GM12878 (cell line): ENCODE results near the gene FAM114A1. TPM values are rescaled to one million over a fixed set of nuclear protein-coding genes. Genes with fewer than 3 reads are reported as not detected.
"Not testable (repeated sequence)": the region's sequence is repeated elsewhere in the genome, so short reads cannot be mapped to it uniquely, and the experiment has no call there.

ENCODE experiments used
- ATAC-seq: fragments of 200-7000 bp; cut with Tn5 transposase; 3 replicates; pipeline ENCODE4 v1.9.1; 2020; ENCODE audit warnings: mild to moderate bottlenecking, moderate library complexity
- BruUV-seq: library from RNA; stranded (reverse); fragments of 400-500 nt; replicated peaks from 2 replicates; lab custom pipeline; 2021; lab: Mats Ljungman, UMichigan
- CTCF ChIA-PET: fragments of 300-600 bp; sonication (Branson Sonifier 250); formaldehyde crosslinking; extraction: SDS; loops from one replicate; lab custom pipeline; 2021; ENCODE audit warnings: inconsistent platforms; lab: Yijun Ruan, JAX
- POLR2A ChIA-PET: fragments of 350-600 bp; formaldehyde crosslinking; extraction: SDS; loops from one replicate; lab custom pipeline; 2021; ENCODE audit warnings: inconsistent platforms; lab: Charles Lee
- RAD21 ChIA-PET: fragments of 300-600 bp; sonication (Branson Sonifier 250); formaldehyde crosslinking; loops from one replicate; lab custom pipeline; 2023; ENCODE audit warnings: antibody characterized with exemption; ENCODE audit not compliant: unreplicated experiment; lab: Charles Lee
- SMC1A ChIA-PET: fragments of 300-600 bp; sonication (Branson Sonifier 250); formaldehyde crosslinking; loops from one replicate; lab custom pipeline; 2023; ENCODE audit not compliant: unreplicated experiment, uncharacterized antibody; lab: Charles Lee
- DNase-seq: peaks from one replicate; pipeline ENCODE4 v3.0.0-alpha.2; 2011; ENCODE audit warnings: low read depth, low spot score
- FAIRE-seq: peaks from 3 replicates; lab custom pipeline; 2011; peaks lifted over from hg19 to GRCh38; lab: Jason Lieb, UNC
- H2AFZ ChIP-seq: 2 replicates; pipeline ENCODE4 v1.6.0; 2011; ENCODE audit warnings: low read depth, low read length, control low read depth; ENCODE audit not compliant: control insufficient read depth
- H3K27ac ChIP-seq: 2 replicates; pipeline ENCODE4 v1.5.1; 2011; ENCODE audit warnings: control low read depth; ENCODE audit not compliant: control insufficient read depth, insufficient read depth
- H3K27me3 ChIP-seq, 2 experiments: replicated peaks in 1 of 2; 2 replicates each; pipeline versions ENCODE4 v1.6.0 to v1.6.1; 2011; ENCODE audit warnings: low read length in 1 of 2; ENCODE audit not compliant: control insufficient read depth in 2 of 2, insufficient read depth in 2 of 2
- H3K36me3 ChIP-seq, 2 experiments: 2 replicates each; pipeline ENCODE4 v1.5.1; 2011; ENCODE audit warnings: low read length in 1 of 2; ENCODE audit not compliant: control insufficient read depth in 2 of 2, insufficient read depth in 2 of 2
- H3K4me1 ChIP-seq: 2 replicates; pipeline ENCODE4 v1.6.1; 2011; ENCODE audit warnings: mild to moderate bottlenecking, low read length, moderate library complexity, mixed read lengths; ENCODE audit not compliant: control insufficient read depth, insufficient read depth
- H3K4me2 ChIP-seq: 2 replicates; pipeline ENCODE4 v1.6.0; 2011; ENCODE audit warnings: control low read depth; ENCODE audit not compliant: control insufficient read depth, insufficient read depth
- H3K4me3 ChIP-seq: fragments of 200-600 bp; sonication (generic); 2 replicates; pipeline ENCODE4 v1.5.1; 2016
- H3K79me2 ChIP-seq: 2 replicates; pipeline ENCODE4 v1.6.0; 2011; ENCODE audit warnings: low read length; ENCODE audit not compliant: control insufficient read depth, insufficient read depth
- H3K9ac ChIP-seq: 2 replicates; pipeline ENCODE4 v1.8.0; 2011; ENCODE audit warnings: low read length, control low read depth, mixed read lengths; ENCODE audit not compliant: control insufficient read depth, insufficient read depth
- H3K9me3 ChIP-seq: replicated peaks from 3 replicates; pipeline ENCODE4 v1.5.1; 2011; ENCODE audit warnings: mild to moderate bottlenecking, low read length; ENCODE audit not compliant: control insufficient read depth, insufficient read depth
- H4K20me1 ChIP-seq: 2 replicates; pipeline ENCODE4 v1.6.0; 2011; ENCODE audit not compliant: control insufficient read depth, insufficient read depth
- MEF2A ChIP-seq: IDR thresholded peaks from 2 replicates; pipeline ENCODE4 v1.6.1; 2011; ENCODE audit warnings: low read depth, mild to moderate bottlenecking, low read length, moderate library complexity; ENCODE audit not compliant: insufficient read depth
- MTA2 ChIP-seq: fragments of 450-650 bp; IDR thresholded peaks from 2 replicates; pipeline ENCODE4 v1.6.1; 2016; ENCODE audit warnings: low read depth, mild to moderate bottlenecking, moderate library complexity
- RFX5 ChIP-seq: IDR thresholded peaks from 2 replicates; pipeline ENCODE4 v1.6.1; 2011; ENCODE audit warnings: low read depth, low read length, improper control_type of control experiment
- WGBS: methylation state at CpG from one replicate; pipeline ENCODE4 v1.1.6; 2016; ENCODE audit warnings: low lambda C conversion rate; ENCODE audit not compliant: insufficient replicate concordance, insufficient coverage; ENCODE audit errors: missing lambda C conversion rate; 5-methylcytosine and 5-hydroxymethylcytosine counted together
- in situ Hi-C: fragments of 300-500 bp; cut with MboI; formaldehyde crosslinking; loops from 9 replicates; pipeline ENCODE4 v1.14.3; 2018; ENCODE audit warnings: mixed read lengths
- intact Hi-C: fragments of 100-400 bp; cut with micrococcal nuclease; formaldehyde crosslinking; loops from one replicate; pipeline ENCODE4 v1.14.2; 2022; ENCODE audit not compliant: unreplicated experiment
- polyA plus RNA-seq, 11 experiments: library from polyadenylated mRNA; depleted of rRNA in 4 of 11; unstranded in 6 of 11; stranded (reverse) in 5 of 11; fragments of >200 nt; fragmentation: Nextera tagmentation in 4 of 11; fragmentation: Illumina TruSeq in 1 of 11; extraction: Ambion mirVana in 4 of 11; extraction: Trizol in 1 of 11; gene quantifications; 1 replicate in 1 of 11; 2 replicates in 10 of 11; pipeline versions ENCODE4 v1.2.1 to v1.2.3, GENCODE V29; 2011 to 2016; ENCODE audit warnings: inconsistent platforms in 2 of 11, missing spikeins in 2 of 11, low read depth in 1 of 11
- total RNA-seq, 4 experiments: library from RNA; depleted of rRNA in 3 of 4; stranded (reverse); fragments of >200 nt in 3 of 4; fragmentation: Illumina TruSeq in 1 of 4; extraction: Trizol in 1 of 4; gene quantifications; 2 replicates each; pipeline versions ENCODE4 v1.2.1 to v1.2.3, GENCODE V29; 2013 to 2021

The FAM114A1 gene
- total and polyA plus RNA-seq, 10 of the 15 experiments (the other 5 are each of a cell fraction or from before 2014, with no cell fraction given): 1.3 to 6.2 (median 3.9) TPM

GRCh38 chr4:38914854-38915253 is 47.2 kb downstream of the FAM114A1 start:
- RAD21 ChIA-PET: interaction anchor here (0.7 to 2.0 kb wide), 5 partner anchors 13 to 268 kb away, joined by 3 to 7 read pairs (median 3); partner anchors contain the start of gene WDR19
- H3K4me3 ChIP-seq: no peak overlapping the region
- peaks cover 3% of the 10 kb centered on the region; the same call in 1 of the 2 replicates for H3K4me1 ChIP-seq
- TF ChIP-seq MEF2A (no peak), RFX5 (0 out of 2 replicates have a peak, but pooled peaks have one; percentile 35), MTA2 (peak; percentile 24; the same call in 1 of the 2 replicates)
- no peak overlapping the region for H3K27ac ChIP-seq
- H3K27me3 ChIP-seq: no peaks in the 10 kb centered on the region
- no peaks in the 10 kb centered on the region; the same call in 2 of the 3 replicates for H3K9me3 ChIP-seq
- CTCF ChIA-PET: interaction anchor here (1.7 to 6.9 kb wide), 2 partner anchors 12 to 220 kb away, joined by 7 to 36 read pairs; no protein-coding TSS in a partner anchor
- in situ Hi-C loops (loop anchor here (25.0 kb wide), 1 partner anchor 522 kb away; no protein-coding TSS in a partner anchor), intact Hi-C loops (no loop called here)
- FAIRE-seq: peak; percentile 91
- H2AFZ ChIP-seq: peak overlapping the region; percentile 69
- no peaks in the 10 kb centered on the region for H4K20me1 ChIP-seq
- 62% methylated on average over 8 of the region's 8 CpGs for WGBS
- DNase-seq: no peak
- no TSS peak for BruUV-seq
- no peaks in the 10 kb centered on the region for H3K36me3 ChIP-seq
- POLR2A ChIA-PET: interaction anchor here (0.6 to 1.1 kb wide), 2 partner anchors 14 to 267 kb away, joined by 3 read pairs; no protein-coding TSS in a partner anchor
- H3K4me2 ChIP-seq: peak overlapping the region; percentile 66; the same call in 1 of the 2 replicates
- H3K9ac ChIP-seq: no peak overlapping the region
- SMC1A ChIA-PET: interaction anchor here (0.6 to 2.4 kb wide), 8 partner anchors 10 to 493 kb away, joined by 3 to 16 read pairs (median 4); no protein-coding TSS in a partner anchor
- H3K79me2 ChIP-seq: no peaks in the 10 kb centered on the region
- ATAC-seq: peak; percentile 82

GRCh38 chr4:38916267-38916666 is 48.7 kb downstream of the FAM114A1 start:
- H3K27ac ChIP-seq, H3K9ac ChIP-seq, ATAC-seq, H3K4me1 ChIP-seq, H4K20me1 ChIP-seq, BruUV-seq, FAIRE-seq, H2AFZ ChIP-seq, H3K79me2 ChIP-seq, intact Hi-C loops, H3K4me2 ChIP-seq, H3K4me3 ChIP-seq, H3K36me3 ChIP-seq, DNase-seq, H3K27me3 ChIP-seq, H3K9me3 ChIP-seq, POLR2A ChIA-PET: not testable (repeated sequence)
- 83% methylated on average over 5 of the region's 5 CpGs for WGBS
- in situ Hi-C loops: loop anchor here (25.0 kb wide), 1 partner anchor 521 kb away; no protein-coding TSS in a partner anchor
- ChIA-PET CTCF (interaction anchor here (1.3 to 6.9 kb wide), 2 partner anchors 13 to 219 kb away, joined by 4 to 36 read pairs; no protein-coding TSS in a partner anchor), SMC1A (interaction anchor here (0.8 to 2.1 kb wide), 6 partner anchors 8 to 492 kb away, joined by 3 to 9 read pairs (median 4); no protein-coding TSS in a partner anchor), RAD21 (interaction anchor here (1.8 to 2.0 kb wide), 2 partner anchors 14 to 128 kb away, joined by 5 to 7 read pairs; no protein-coding TSS in a partner anchor)
